Naive thymus-derived CD8-positive, alpha-beta T cell (primary cell): Measurements from ENCODE around the gene IFITM1. TPM values are rescaled to one million over a fixed set of nuclear protein-coding genes. Genes with fewer than 3 reads are reported as not detected.
"Not testable (repeated sequence)": the region's sequence is repeated elsewhere in the genome, so short reads cannot be mapped to it uniquely, and the experiment has no call there.

Experiments
- ATAC-seq, 2 donors: fragments of 150-1000 bp; cut with Tn5 transposase in 1 of 2; sonication (Bioruptor Pico), chemical (Tn5 transposase) in 1 of 2; 1 replicate in 1 of 2; 2 replicates in 1 of 2; pipeline ENCODE4 v1.10.0; 2021; ENCODE audit warnings: mild to moderate bottlenecking in 2 of 2, moderate library complexity in 2 of 2
- POLR2A ChIA-PET: fragments of 350-600 bp; sonication (Branson Sonifier 250); formaldehyde crosslinking; loops from one replicate; lab custom pipeline; 2021; ENCODE audit warnings: antibody characterized with exemption; lab: Charles Lee
- DNase-seq, 10 donors: peaks; one replicate each; pipeline versions ENCODE4 v3.0.0 to v3.0.0-alpha.2; 2020 to 2022
- H3K27ac Mint-ChIP-seq, 10 donors: one replicate each; pipeline ENCODE4 v1.8.0; 2020 to 2022; ENCODE audit warnings: mild to moderate bottlenecking in 10 of 10, mixed read lengths in 10 of 10, moderate library complexity in 4 of 10, inconsistent platforms in 1 of 10
- H3K27me3 Mint-ChIP-seq, 5 donors: one replicate each; pipeline ENCODE4 v1.8.0; 2021 to 2022; ENCODE audit warnings: mixed read lengths in 5 of 5
- H3K36me3 Mint-ChIP-seq, 3 donors: one replicate each; pipeline ENCODE4 v1.8.0; 2020 to 2022; ENCODE audit warnings: mixed read lengths in 3 of 3, mild to moderate bottlenecking in 2 of 3, inconsistent platforms in 1 of 3
- H3K4me1 Mint-ChIP-seq, 4 donors: one replicate each; pipeline ENCODE4 v1.8.0; 2021 to 2022; ENCODE audit warnings: mixed read lengths in 4 of 4
- H3K4me3 Mint-ChIP-seq, 10 donors: one replicate each; pipeline ENCODE4 v1.8.0; 2020 to 2022; ENCODE audit warnings: mild to moderate bottlenecking in 10 of 10, mixed read lengths in 10 of 10, moderate library complexity in 6 of 10, inconsistent platforms in 1 of 10
- H3K9me3 Mint-ChIP-seq, 9 donors: one replicate each; pipeline ENCODE4 v1.8.0; 2020 to 2022; ENCODE audit warnings: mixed read lengths in 9 of 9, mild to moderate bottlenecking in 3 of 9, inconsistent platforms in 1 of 9, moderate library complexity in 1 of 9
- polyA plus RNA-seq, 3 donors: library from polyadenylated mRNA; unstranded; fragments of 300-500 nt; fragmentation: Illumina TruSeq; gene quantifications; one replicate each; pipeline ENCODE4 v1.2.3, GENCODE V29; 2021
- total RNA-seq, 8 experiments: library from RNA in 2 of 8; stranded (reverse) in 2 of 8; gene quantifications; one replicate each; pipeline ENCODE4 v1.2.3 and lab custom pipeline; 2021 to 2026

Gene IFITM1
- total and polyA plus RNA-seq, 5 experiments from 2014 or later: 90.0 to 2,198 (median 1,833) TPM

- Mint-ChIP-seq H3K4me1 (peaks cover 36 to 71% (median 66%) of the 10 kb centered on the region in 4 donors), H3K4me3 (peak overlapping the region in 9 of 10 donors; percentile 45 to 81 (median 69)), H3K36me3 (no peaks in the 10 kb centered on the region), H3K27ac (peak overlapping the region; percentile 81 to 95 (median 89)), H3K9me3 (no peaks in the 10 kb centered on the region), H3K27me3 (no peaks in the 10 kb centered on the region)
- no peak for DNase-seq
- ATAC-seq: no peak
- POLR2A ChIA-PET: interaction anchor here (0.6 to 4.5 kb wide), 11 partner anchors 8 to 116 kb away, joined by 3 to 56 read pairs (median 4); no protein-coding TSS in a partner anchor
Observed at GRCh38 chr11:324156-324555, 10.3 kb downstream of the IFITM1 start.

- Mint-ChIP-seq H3K4me1 (peaks cover 39 to 74% (median 69%) of the 10 kb centered on the region in 4 donors), H3K4me3 (peak overlapping the region; percentile 36 to 81 (median 68)), H3K27ac (peak overlapping the region; percentile 81 to 95 (median 90))
- H3K27me3 Mint-ChIP-seq, H3K9me3 Mint-ChIP-seq, ATAC-seq, DNase-seq, H3K36me3 Mint-ChIP-seq: not testable (repeated sequence)
- POLR2A ChIA-PET: interaction anchor here (0.6 to 4.5 kb wide), 11 partner anchors 9 to 116 kb away, joined by 3 to 56 read pairs (median 4); partner anchors contain the start of gene PGGHG
Observed at GRCh38 chr11:324593-325517, 11.0 kb downstream of the IFITM1 start.

GRCh38 chr11:325796-326591 is 12.2 kb downstream of the IFITM1 start:
- POLR2A ChIA-PET: interaction anchor here (0.7 to 5.6 kb wide), 13 partner anchors 10 to 122 kb away, joined by 3 to 56 read pairs (median 6); partner anchors contain the start of genes BET1L, PGGHG and RIC8A
- no peaks in the 10 kb centered on the region for H3K36me3 Mint-ChIP-seq
- no peaks in the 10 kb centered on the region for H3K27me3 Mint-ChIP-seq
- H3K27ac Mint-ChIP-seq: peak overlapping the region; percentile 95 to 99 (median 98)
- no peak for DNase-seq
- peak overlapping the region; percentile 70 to 87 (median 78) for H3K4me3 Mint-ChIP-seq
- H3K9me3 Mint-ChIP-seq: no peaks in the 10 kb centered on the region
- peaks cover 35 to 78% (median 70%) of the 10 kb centered on the region in 4 donors for H3K4me1 Mint-ChIP-seq
- ATAC-seq: peak in 1 of 2 donors; percentile 5

- Mint-ChIP-seq H3K27me3 (no peaks in the 10 kb centered on the region), H3K4me1 (peaks cover 38 to 83% (median 75%) of the 10 kb centered on the region in 4 donors), H3K36me3 (no peaks in the 10 kb centered on the region), H3K27ac (peak overlapping the region; percentile 95 to 99 (median 98)), H3K4me3 (peak overlapping the region; percentile 70 to 87 (median 78)), H3K9me3 (no peaks in the 10 kb centered on the region)
- DNase-seq (no peak), ATAC-seq (peak; percentile 18 to 22)
- POLR2A ChIA-PET: interaction anchor here (0.7 to 5.6 kb wide), 13 partner anchors 10 to 122 kb away, joined by 3 to 56 read pairs (median 5); partner anchors contain the start of genes BET1L, PGGHG and RIC8A
Observed at GRCh38 chr11:326592-326841, 12.7 kb downstream of the IFITM1 start.

GRCh38 chr11:326842-327580 is 13.2 kb downstream of the IFITM1 start:
- DNase-seq (peak; percentile 55 to 89 (median 78)), ATAC-seq (peak; percentile 65 to 75)
- Mint-ChIP-seq H3K4me3 (peak overlapping the region; percentile 70 to 87 (median 78)), H3K27ac (peak overlapping the region; percentile 95 to 99 (median 98)), H3K36me3 (no peaks in the 10 kb centered on the region), H3K27me3 (no peaks in the 10 kb centered on the region), H3K9me3 (no peaks in the 10 kb centered on the region), H3K4me1 (peaks cover 40 to 88% (median 80%) of the 10 kb centered on the region in 4 donors)
- POLR2A ChIA-PET: interaction anchor here (0.7 to 5.6 kb wide), 18 partner anchors 11 to 249 kb away, joined by 3 to 56 read pairs (median 3); partner anchors contain the start of genes BET1L, PGGHG, PHRF1 and RIC8A

- peak overlapping the region; percentile 95 to 99 (median 98) for H3K27ac Mint-ChIP-seq
- H3K9me3 Mint-ChIP-seq: no peaks in the 10 kb centered on the region
- no peak for DNase-seq
Observed at GRCh38 chr11:327581-327923, 13.7 kb downstream of the IFITM1 start.

GRCh38 chr11:328012-328411 is 14.2 kb downstream of the IFITM1 start:
- H3K27ac Mint-ChIP-seq: peak overlapping the region; percentile 46 to 95 (median 78)
- POLR2A ChIA-PET: interaction anchor here (0.6 to 5.6 kb wide), 9 partner anchors 12 to 248 kb away, joined by 3 to 56 read pairs (median 8); partner anchors contain the start of genes BET1L, PGGHG, PHRF1 and RIC8A
- DNase-seq (no peak), ATAC-seq (no peak)
- H3K36me3 Mint-ChIP-seq: no peaks in the 10 kb centered on the region
- no peaks in the 10 kb centered on the region for H3K9me3 Mint-ChIP-seq
- H3K4me1 Mint-ChIP-seq: peaks cover 40 to 93% (median 85%) of the 10 kb centered on the region in 4 donors
- no peaks in the 10 kb centered on the region for H3K27me3 Mint-ChIP-seq
- H3K4me3 Mint-ChIP-seq: peak overlapping the region in 4 of 10 donors; percentile 15 to 39 (median 26)

More at GRCh38 chr11:327581-327923, 13.7 kb downstream of the IFITM1 start:
- Mint-ChIP-seq H3K27me3 (no peaks in the 10 kb centered on the region), H3K4me1 (peaks cover 40 to 90% (median 83%) of the 10 kb centered on the region in 4 donors), H3K4me3 (peak overlapping the region; percentile 57 to 87 (median 78)), H3K36me3 (no peaks in the 10 kb centered on the region)
- POLR2A ChIA-PET: interaction anchor here (0.7 to 5.6 kb wide), 16 partner anchors 11 to 249 kb away, joined by 3 to 56 read pairs (median 4); partner anchors contain the start of genes BET1L, PGGHG, PHRF1 and RIC8A
- no peak for ATAC-seq

GRCh38 chr11:328516-329100 is 14.8 kb downstream of the IFITM1 start:
- H3K27ac Mint-ChIP-seq: peak overlapping the region; percentile 63 to 95 (median 90)
- not testable (repeated sequence) for H3K36me3 Mint-ChIP-seq, H3K27me3 Mint-ChIP-seq, ATAC-seq, DNase-seq, H3K9me3 Mint-ChIP-seq
- H3K4me3 Mint-ChIP-seq: peak overlapping the region in 4 of 10 donors; percentile 52 to 74 (median 59)
- POLR2A ChIA-PET: interaction anchor here (0.5 to 5.6 kb wide), 10 partner anchors 11 to 1284 kb away, joined by 3 to 38 read pairs (median 6); partner anchors contain the start of genes BET1L and RIC8A
- peaks cover 37 to 93% (median 82%) of the 10 kb centered on the region in 4 donors for H3K4me1 Mint-ChIP-seq

GRCh38 chr11:329886-330253 is 16.0 kb downstream of the IFITM1 start:
- Mint-ChIP-seq H3K4me3 (peak overlapping the region in 9 of 10 donors; percentile 22 to 74 (median 56)), H3K4me1 (peaks cover 29 to 88% (median 73%) of the 10 kb centered on the region in 4 donors), H3K27me3 (no peaks in the 10 kb centered on the region), H3K27ac (peak overlapping the region; percentile 81 to 95 (median 92)), H3K36me3 (no peaks in the 10 kb centered on the region), H3K9me3 (no peaks in the 10 kb centered on the region)
- DNase-seq (no peak), ATAC-seq (no peak)
- POLR2A ChIA-PET: interaction anchor here (0.8 to 5.6 kb wide), 10 partner anchors 10 to 123 kb away, joined by 3 to 38 read pairs (median 5); partner anchors contain the start of genes BET1L and RIC8A

- Mint-ChIP-seq H3K9me3 (no peaks in the 10 kb centered on the region), H3K27me3 (no peaks in the 10 kb centered on the region), H3K36me3 (no peaks in the 10 kb centered on the region), H3K4me1 (peaks cover 27 to 86% (median 70%) of the 10 kb centered on the region in 4 donors), H3K27ac (peak overlapping the region; percentile 81 to 95 (median 92)), H3K4me3 (peak overlapping the region in 5 of 10 donors; percentile 60 to 84 (median 73))
- ATAC-seq (no peak), DNase-seq (no peak)
- POLR2A ChIA-PET: interaction anchor here (0.8 to 5.6 kb wide), 9 partner anchors 9 to 123 kb away, joined by 3 to 38 read pairs (median 6); partner anchors contain the start of genes BET1L and RIC8A
Observed at GRCh38 chr11:330307-330693, 16.5 kb downstream of the IFITM1 start.
